NT2/D1 (cell line): ENCODE measurements around the gene LEMD3.

ENCODE experiments used
- YY1 ChIP-seq: IDR thresholded peaks from 2 replicates; pipeline ENCODE4 v1.6.1; 2011; ENCODE audit not compliant: insufficient read length, insufficient read depth
- ZNF274 ChIP-seq: IDR thresholded peaks from 2 replicates; pipeline ENCODE4 v1.6.1; 2011; ENCODE audit warnings: mild to moderate bottlenecking, low read depth, low read length

DNA sequence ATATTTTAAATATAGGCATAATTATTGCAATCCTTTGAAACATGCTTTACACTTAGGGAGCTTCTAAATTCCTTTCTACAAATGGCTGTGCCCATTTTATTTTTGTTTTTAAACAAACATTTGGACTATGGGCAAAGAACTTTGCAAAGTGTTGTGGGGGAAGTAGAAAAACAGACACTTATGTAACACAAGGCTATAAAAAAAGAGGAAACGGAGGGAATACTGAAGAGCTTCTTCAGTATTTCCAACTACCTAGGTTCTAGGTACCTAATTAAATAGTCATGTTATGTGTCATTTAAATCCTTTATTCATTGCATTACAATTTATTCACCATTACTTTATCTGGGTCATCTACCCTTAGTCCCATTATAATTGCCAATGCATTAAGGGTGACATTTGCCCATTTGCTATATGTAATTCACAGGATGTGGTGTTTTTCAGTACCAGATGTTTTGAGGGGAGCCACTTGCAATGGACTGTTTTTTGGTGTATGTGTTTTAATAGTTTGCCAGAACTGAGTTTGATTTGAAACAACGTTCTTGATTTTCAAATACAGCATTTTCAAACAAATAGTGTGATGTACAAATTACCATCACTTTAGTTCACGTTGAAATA lies 107.6 kb downstream of the LEMD3 start:
- no peak for TF ChIP-seq YY1
- TF ChIP-seq ZNF274 = no peak
